Aorta (tissue), 5 donors: Measurements from ENCODE around the gene TRERF1. TPM values are rescaled to one million over a fixed set of nuclear protein-coding genes. Genes with fewer than 3 reads are reported as not detected.

Experiments used
- ATAC-seq: fragments of 200-7000 bp; cut with Tn5 transposase; one replicate; pipeline ENCODE4 v1.9.1; 2022; ENCODE audit warnings: moderate library complexity; ENCODE audit not compliant: low FRiP score
- DNase-seq, 2 donors: peaks; one replicate each; pipeline ENCODE4 v3.0.0-alpha.2; 2020
- H3K27ac ChIP-seq, 2 donors: one replicate each; pipeline ENCODE4 v1.5.1; 2013; ENCODE audit warnings: low read length in 2 of 2, mild to moderate bottlenecking in 2 of 2, moderate library complexity in 2 of 2, control low read depth in 1 of 2, inconsistent platforms in 1 of 2, low read depth in 1 of 2
- H3K27me3 ChIP-seq, 2 donors: one replicate each; pipeline ENCODE4 v1.6.1; 2013; ENCODE audit warnings: control low read depth in 1 of 2, low read length in 1 of 2, mild to moderate bottlenecking in 1 of 2, moderate library complexity in 1 of 2; ENCODE audit not compliant: insufficient read depth in 2 of 2, control insufficient read depth in 1 of 2
- H3K36me3 ChIP-seq, 2 donors: one replicate each; pipeline ENCODE4 v1.6.1; 2013; ENCODE audit warnings: control low read depth in 1 of 2, low read length in 1 of 2, mild to moderate bottlenecking in 1 of 2; ENCODE audit not compliant: insufficient read depth in 2 of 2, control insufficient read depth in 1 of 2
- H3K4me1 ChIP-seq, 2 donors: one replicate each; pipeline ENCODE4 v1.6.1; 2013; ENCODE audit warnings: low read length in 2 of 2, control low read depth in 1 of 2, mild to moderate bottlenecking in 1 of 2, moderate library complexity in 1 of 2; ENCODE audit not compliant: insufficient read depth in 2 of 2, control insufficient read depth in 1 of 2
- H3K4me3 ChIP-seq, 2 donors: one replicate each; pipeline ENCODE4 v1.5.1; 2013; ENCODE audit warnings: low read length in 2 of 2, control low read depth in 1 of 2, mild to moderate bottlenecking in 1 of 2
- H3K9me3 ChIP-seq: one replicate; pipeline ENCODE4 v1.6.1; 2013; ENCODE audit warnings: mild to moderate bottlenecking, low read length; ENCODE audit not compliant: control insufficient read depth
- WGBS, 2 donors: extraction: QIAGEN DNeasy Blood & Tissue Kit; methylation state at CpG; one replicate each; pipeline ENCODE4 v1.1.7; 2013; 5-methylcytosine and 5-hydroxymethylcytosine counted together
- intact Hi-C, 2 donors: fragments of 100-400 bp; cut with DNase I; formaldehyde crosslinking; loops; one replicate each; pipeline versions ENCODE4 v1.14.2 to v1.15.0; 2022
- polyA plus RNA-seq, 2 donors: library from polyadenylated mRNA; stranded (reverse); fragments of 200-250 nt; gene quantifications; one replicate each; pipeline ENCODE4 v1.2.3, GENCODE V29; 2013
- total RNA-seq, 2 donors: library from RNA; stranded (reverse); fragmentation: NEBNext Ultra II Directional; extraction: Animal tissue kit (Norgen Biotek cat#: 25700); gene quantifications; one replicate each; pipeline ENCODE4 v1.2.1, GENCODE V29; 2021
- donor health status: healthy with polysubstance abuse.
- donor health status: Bipolar disorder and iron deficiency.
- donor health status: DM: no; HTN: no; CAD: no.
- donor health status: DM: no; HTN: no; CAD: no.
- donor health status: DM: yes; HTN: yes; CAD: no.

The TRERF1 gene
- total and polyA plus RNA-seq, 4 donors: 0.50 to 9.5 (median 2.2) TPM

DNA sequence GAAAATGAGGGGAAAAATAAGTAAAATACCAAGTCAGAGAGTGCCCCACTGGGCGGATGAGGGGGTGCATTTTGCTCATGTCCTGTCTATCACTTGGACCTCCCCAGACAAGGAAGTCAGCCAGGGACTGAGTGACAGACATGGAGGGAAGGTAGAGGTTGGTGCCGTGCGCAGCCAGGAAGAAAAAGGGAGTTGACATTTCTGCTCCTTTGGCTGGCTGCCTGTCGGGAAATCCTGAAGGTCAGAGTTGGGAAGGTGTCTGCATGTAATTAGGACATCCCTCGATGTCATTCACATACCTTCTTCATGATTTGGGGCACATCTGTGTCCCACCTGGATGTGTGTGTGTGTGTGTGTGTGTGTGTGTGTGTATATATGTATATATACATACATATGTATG is 269.6 kb downstream of the TRERF1 start:
- peak in 1 of 2 donors; percentile 25 for DNase-seq
- 82 to 84% methylated on average over 5 of the region's 5 CpGs for WGBS, 2 donors
- Histone ChIP-seq H3K9me3 (no peaks in the 10 kb centered on the region), H3K27me3 (no peaks in the 10 kb centered on the region), H3K27ac (no peak overlapping the region), H3K4me3 (no peak overlapping the region), H3K36me3 (no peaks in the 10 kb centered on the region), H3K4me1 (no peaks in the 10 kb centered on the region)
- no peak for ATAC-seq
- intact Hi-C loops: no loop called here

DNA sequence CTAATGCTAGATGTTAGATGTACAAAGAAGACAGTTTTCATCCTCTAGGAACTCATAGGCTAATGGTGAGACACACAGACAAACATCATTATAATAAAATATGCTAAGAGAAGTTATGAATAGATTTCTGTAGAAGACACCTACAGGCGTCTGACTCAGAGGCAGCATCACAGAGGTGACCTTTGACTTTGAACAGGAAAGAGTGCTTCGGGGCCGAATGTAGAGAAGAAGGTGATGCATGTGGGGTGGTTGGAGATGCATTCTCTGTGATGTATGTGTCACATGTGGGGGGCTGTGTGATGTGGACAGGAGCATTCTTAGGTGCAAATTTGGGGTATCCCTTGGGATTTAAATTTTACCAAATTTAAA is 271.8 kb downstream of the TRERF1 start:
- Histone ChIP-seq H3K9me3 (no peaks in the 10 kb centered on the region), H3K4me3 (no peak overlapping the region), H3K36me3 (no peaks in the 10 kb centered on the region), H3K27ac (no peak overlapping the region), H3K4me1 (no peaks in the 10 kb centered on the region), H3K27me3 (no peaks in the 10 kb centered on the region)
- no peak for ATAC-seq
- intact Hi-C loops: no loop called here
- peak in 1 of 2 donors; percentile 2 for DNase-seq
- 82 to 84% methylated on average over 3 of the region's 3 CpGs for WGBS, 2 donors

GRCh38 chr6:42179261-42179944 is 272.3 kb downstream of the TRERF1 start:
- Histone ChIP-seq H3K9me3 (no peaks in the 10 kb centered on the region), H3K4me3 (no peak overlapping the region), H3K27ac (no peak overlapping the region), H3K36me3 (no peaks in the 10 kb centered on the region), H3K27me3 (no peaks in the 10 kb centered on the region), H3K4me1 (no peaks in the 10 kb centered on the region)
- intact Hi-C loops: no loop called here
- 88 to 89% methylated on average over 20 of the region's 20 CpGs for WGBS, 2 donors
- ATAC-seq (no peak), DNase-seq (peak in 1 of 2 donors; percentile 60)

GRCh38 chr6:42177514-42178364 is 274.0 kb downstream of the TRERF1 start:
- Histone ChIP-seq H3K27me3 (no peaks in the 10 kb centered on the region), H3K4me1 (no peaks in the 10 kb centered on the region), H3K9me3 (no peaks in the 10 kb centered on the region), H3K4me3 (no peak overlapping the region), H3K36me3 (no peaks in the 10 kb centered on the region), H3K27ac (no peak overlapping the region)
- 14 to 17% methylated on average over 27 of the region's 27 CpGs for WGBS, 2 donors
- DNase-seq (peak in 1 of 2 donors; percentile 68), ATAC-seq (no peak)
- intact Hi-C loops: no loop called here

- ATAC-seq: no peak
- H3K36me3 ChIP-seq: no peaks in the 10 kb centered on the region
- no peak overlapping the region for H3K4me3 ChIP-seq
- H3K4me1 ChIP-seq: no peaks in the 10 kb centered on the region
- no peak overlapping the region for H3K27ac ChIP-seq
- H3K27me3 ChIP-seq: no peaks in the 10 kb centered on the region
- no peaks in the 10 kb centered on the region for H3K9me3 ChIP-seq
- peak in 1 of 2 donors; percentile 3 for DNase-seq
- intact Hi-C loops: no loop called here
Observed at GRCh38 chr6:42176981-42177380, 274.7 kb downstream of the TRERF1 start.

DNA sequence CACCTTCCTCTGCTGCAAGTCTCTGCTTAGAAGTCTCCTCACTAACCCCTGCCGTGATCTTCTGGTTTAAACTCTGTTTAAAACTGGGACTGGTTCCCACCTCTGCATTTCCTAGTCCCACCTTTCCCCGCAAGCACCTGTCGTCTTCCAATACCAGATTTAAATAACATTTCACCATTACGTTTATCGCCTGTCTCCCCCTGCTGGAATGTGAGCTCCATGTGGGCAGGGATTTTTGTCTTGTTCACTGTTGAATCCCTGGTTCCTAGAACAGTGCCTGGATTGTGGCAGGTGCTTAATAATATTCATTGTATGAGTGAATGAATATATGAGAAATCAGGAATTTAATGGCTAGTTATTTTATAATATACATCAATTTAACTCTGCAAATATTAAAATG is 275.9 kb downstream of the TRERF1 start:
- Histone ChIP-seq H3K9me3 (no peaks in the 10 kb centered on the region), H3K4me3 (no peak overlapping the region), H3K4me1 (no peaks in the 10 kb centered on the region), H3K36me3 (no peaks in the 10 kb centered on the region), H3K27me3 (no peaks in the 10 kb centered on the region), H3K27ac (no peak overlapping the region)
- intact Hi-C loops: no loop called here
- DNase-seq: no peak
- 72% methylated on average over 5 of the region's 5 CpGs for WGBS, 2 donors
- no peak for ATAC-seq

Other genes starting within 250 kb of the TRERF1 start
- gene MRPS10, start 234.1 kb downstream of the TRERF1 start, total RNA-seq: 10 to 100 TPM; 20.2 to 24.3 TPM
- gene MRPS10, start 234.1 kb downstream of the TRERF1 start, polyA plus RNA-seq: 10 to 100 TPM; 17.7 to 28.4 TPM
- 10 to 100 TPM; 30.8 to 38.8 TPM for gene UBR2, start 112.1 kb upstream of the TRERF1 start, total RNA-seq
- 10 to 100 TPM in 1 of 2 donors, 1 to 10 TPM in 1; 6.5 to 14.0 TPM for gene UBR2, start 112.1 kb upstream of the TRERF1 start, polyA plus RNA-seq